GM20000 (cell line): ENCODE data around the gene UBE2R2.

Source experiments
- DNase-seq: peaks from one replicate; pipeline ENCODE4 v3.0.0; 2012; ENCODE audit warnings: low spot score
- CTCF ChIP-seq: IDR thresholded peaks from 2 replicates; pipeline ENCODE4 v1.5.1; 2012; ENCODE audit warnings: mild to moderate bottlenecking, control low read depth; ENCODE audit errors: extremely low read depth, missing control alignments

UBE2R2 gene

DNA sequence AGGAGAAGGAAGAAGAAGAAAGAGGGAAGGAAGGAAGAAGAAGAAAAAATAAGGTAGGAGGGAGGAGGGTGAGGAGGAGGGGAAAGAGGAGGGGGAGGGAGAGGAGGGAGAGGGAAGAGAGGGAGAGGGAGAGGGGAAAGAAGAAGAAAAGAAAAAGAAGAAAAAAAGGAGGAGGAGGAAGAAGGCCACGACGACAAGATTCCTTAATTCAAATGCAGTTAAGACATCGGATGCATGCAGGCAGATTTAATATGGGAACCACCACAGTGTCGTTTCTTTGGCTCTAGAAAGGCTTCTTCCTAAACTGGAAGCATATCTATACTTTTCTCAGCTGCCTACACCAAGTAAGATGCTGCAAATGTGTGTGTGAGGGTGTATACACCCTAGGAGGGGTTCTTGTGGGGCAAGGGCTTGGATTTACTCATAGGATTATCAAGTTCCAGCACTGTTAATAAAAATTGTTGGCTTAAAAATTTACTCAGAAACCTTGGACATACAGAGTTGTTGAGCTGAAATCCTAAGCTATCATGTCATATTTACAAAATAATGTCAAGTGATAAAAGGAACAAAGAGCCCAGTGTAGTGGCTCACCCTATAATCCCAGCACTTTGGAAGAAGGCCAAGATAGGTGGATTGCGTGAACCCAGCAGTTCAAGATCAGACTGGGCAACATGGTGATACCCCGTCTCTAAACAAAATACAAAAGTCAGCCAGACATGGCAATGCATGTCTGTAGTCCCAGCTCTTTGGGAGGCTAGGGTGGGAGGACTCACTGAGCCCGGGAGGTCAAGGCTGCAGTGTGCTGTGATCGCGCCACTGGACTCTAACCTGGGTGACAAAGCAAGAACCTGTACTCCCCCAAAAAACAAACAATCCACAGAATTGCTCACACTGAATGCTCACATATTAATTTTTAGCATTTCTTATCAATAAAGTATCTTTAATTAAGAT lies 123.2 kb downstream of the UBE2R2 start:
- no peak for DNase-seq
- TF ChIP-seq CTCF: no peak

DNA sequence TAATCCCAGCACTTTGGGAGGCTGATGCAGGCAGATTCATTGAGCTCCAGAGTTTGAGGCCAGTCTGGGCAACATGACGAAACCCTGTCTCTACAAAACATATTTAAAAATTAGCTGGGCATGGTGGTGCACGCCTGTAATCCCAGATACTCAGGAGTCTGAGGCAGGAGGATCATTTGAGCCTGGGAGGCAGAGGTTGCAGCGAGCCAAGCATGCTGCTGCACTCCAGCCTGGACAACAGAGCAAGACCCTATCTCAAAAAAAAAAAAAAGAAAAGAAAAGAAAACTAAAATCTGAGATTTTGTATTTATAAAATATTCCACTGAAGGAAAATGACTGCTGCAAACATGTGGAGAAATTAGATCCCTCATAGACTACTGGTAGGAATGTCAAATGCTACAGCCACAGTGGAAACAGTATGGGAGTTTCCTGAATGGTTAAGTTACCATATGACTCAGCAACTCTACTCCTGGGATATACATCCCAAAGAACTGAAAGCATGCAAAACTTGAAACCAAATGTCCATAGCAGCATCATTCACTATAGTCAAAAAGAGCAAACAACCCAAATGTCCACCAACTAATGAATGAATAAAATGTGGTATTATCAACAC lies 125.6 kb downstream of the UBE2R2 start:
- no peak for DNase-seq
- TF ChIP-seq CTCF: no peak

DNA sequence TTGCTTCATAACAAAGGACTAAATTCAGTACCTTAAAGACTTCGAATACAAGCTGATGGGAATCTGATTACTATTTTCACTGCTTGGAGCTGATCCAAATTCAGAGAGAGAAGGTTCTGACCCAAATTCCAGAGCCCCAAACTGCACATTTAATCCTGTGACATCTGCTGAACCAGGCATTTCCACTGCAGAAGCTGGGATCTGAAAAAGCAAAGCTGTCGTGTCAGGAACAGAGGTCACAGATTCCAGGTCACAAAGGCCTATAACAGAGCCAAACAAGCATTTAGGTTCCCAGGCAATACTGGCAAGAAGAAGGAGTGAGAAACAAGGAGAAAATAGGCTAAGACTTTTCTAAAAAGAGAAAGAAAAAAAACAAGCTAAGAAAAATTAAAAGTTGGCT lies 126.4 kb downstream of the UBE2R2 start:
- TF ChIP-seq CTCF: no peak
- DNase-seq: no peak

DNA sequence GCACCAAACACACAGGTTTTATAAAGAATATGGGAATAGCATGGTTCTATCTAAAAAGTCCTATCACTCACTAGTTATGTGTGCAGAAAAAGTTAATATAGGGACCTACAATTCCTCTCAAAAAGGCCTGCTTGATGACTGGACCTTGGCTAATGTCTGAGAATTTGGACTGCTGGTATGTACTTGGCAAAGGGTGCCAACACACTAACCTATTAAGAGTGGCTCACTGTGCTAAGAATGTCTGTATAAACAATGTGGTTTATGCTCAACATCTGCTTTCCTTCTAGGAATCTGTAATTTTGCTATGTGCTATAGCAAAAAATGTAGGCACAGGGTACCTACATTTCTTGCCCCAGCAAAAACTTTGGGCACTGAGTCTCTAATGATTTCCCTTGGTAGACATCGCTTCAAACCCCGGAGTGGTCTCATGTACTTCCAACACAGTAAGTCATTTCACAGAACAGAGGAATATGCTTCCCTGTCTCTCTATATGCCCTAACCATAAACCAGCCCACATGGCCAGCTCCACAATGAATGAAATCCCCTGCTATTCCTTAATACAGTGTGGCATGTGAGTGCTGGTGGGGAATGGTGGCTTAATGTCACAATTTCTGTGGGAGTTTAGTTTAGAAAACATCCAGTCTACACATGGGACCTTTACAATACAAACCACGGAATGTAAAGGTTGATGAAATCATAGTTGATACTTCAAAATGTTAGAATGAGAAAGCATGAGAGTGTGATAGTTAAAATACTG lies 130.0 kb downstream of the UBE2R2 start:
- no peak for TF ChIP-seq CTCF
- DNase-seq: no peak

DNA sequence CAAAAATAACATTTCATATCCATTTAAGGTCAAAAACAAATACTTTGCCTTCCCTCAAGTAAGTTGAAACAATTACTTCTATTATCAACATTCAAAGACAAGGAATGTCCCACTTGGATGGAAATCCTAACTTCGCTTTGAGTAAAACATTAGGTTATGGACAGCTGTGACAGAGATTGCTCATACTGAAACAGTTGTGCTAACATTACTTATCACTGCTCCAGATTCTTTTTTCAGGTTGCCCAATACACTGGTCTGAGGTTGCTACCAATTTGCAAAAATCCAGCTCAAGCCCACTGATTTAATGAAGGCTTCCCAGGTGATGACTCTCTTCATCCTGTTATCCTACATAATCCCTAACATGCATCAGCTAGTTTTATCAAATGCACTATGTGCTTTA lies 133.4 kb downstream of the UBE2R2 start:
- no peak for DNase-seq
- no peak for TF ChIP-seq CTCF

GRCh38 chr9:33952066-33952465 lies 135.1 kb downstream of the UBE2R2 start:
- DNase-seq: no peak

More at GRCh38 chr9:33952066-33952465, 135.1 kb downstream of the UBE2R2 start:
- no peak for TF ChIP-seq CTCF
